HL-60 (cell line): ENCODE measurements around the gene HPS3.

Experiments used
- DNase-seq, 2 experiments: peaks; one replicate each; pipeline ENCODE4 v3.0.0-alpha.2; 2010 to 2020; ENCODE audit warnings: low read depth in 1 of 2, low spot score in 1 of 2
- H3K27ac ChIP-seq: fragments of 250-450 bp; sonication (Bioruptor Pico); replicated peaks from 2 replicates; pipeline ENCODE4 v1.5.1; 2020; ENCODE audit warnings: mild to moderate bottlenecking, moderate library complexity
- H3K27me3 ChIP-seq: fragments of 250-450 bp; sonication (Bioruptor Pico); 2 replicates; pipeline ENCODE4 v1.5.1; 2021; ENCODE audit warnings: mild to moderate bottlenecking, moderate library complexity; ENCODE audit not compliant: insufficient read depth, poor library complexity, severe bottlenecking
- H3K4me3 ChIP-seq: replicated peaks from 2 replicates; pipeline ENCODE4 v1.5.1; 2011; ENCODE audit warnings: mild to moderate bottlenecking, control low read depth, low read length; ENCODE audit not compliant: insufficient read depth
- GABPA ChIP-seq: IDR thresholded peaks from 2 replicates; pipeline ENCODE4 v1.6.1; 2012; ENCODE audit warnings: low read depth
- POLR2AphosphoS5 ChIP-seq: IDR thresholded peaks from 2 replicates; pipeline ENCODE4 v1.6.1; 2012; ENCODE audit warnings: low read depth
- SPI1 ChIP-seq: IDR thresholded peaks from 2 replicates; pipeline ENCODE4 v1.6.1; 2012; ENCODE audit warnings: low read depth, mild to moderate bottlenecking, borderline replicate concordance
- TF ChIP-seq, protein P1 (sequence below): IDR thresholded peaks from one replicate; pipeline ENCODE4 v1.5.1; 2011; ENCODE audit warnings: low read length, control low read depth, inconsistent platforms; ENCODE audit not compliant: insufficient read depth
- TF ChIP-seq, protein P2 (sequence below): IDR thresholded peaks from 2 replicates; pipeline ENCODE4 v1.6.1; 2012; ENCODE audit warnings: low read depth; ENCODE audit not compliant: insufficient replicate concordance

Gene HPS3

DNA sequence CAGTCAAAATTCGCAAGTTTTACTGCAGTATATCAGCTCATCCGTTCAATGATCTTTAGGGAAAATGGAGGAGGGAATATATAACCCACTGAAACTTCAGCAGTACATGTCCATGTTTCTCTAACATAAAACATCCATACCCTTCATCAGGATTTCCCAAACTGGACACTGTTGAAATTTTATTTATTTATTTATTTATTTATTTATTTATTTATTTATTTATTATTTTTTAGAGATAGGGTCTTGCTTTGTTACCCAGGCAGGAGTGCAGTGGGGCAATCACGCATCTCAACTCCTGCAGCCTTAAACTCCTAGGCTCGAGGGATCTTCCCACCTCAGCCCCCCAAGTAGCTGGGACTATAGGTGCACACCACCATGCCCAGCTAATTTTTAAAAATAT is 28.3 kb upstream of the HPS3 start:
- TF ChIP-seq, protein P1, sequence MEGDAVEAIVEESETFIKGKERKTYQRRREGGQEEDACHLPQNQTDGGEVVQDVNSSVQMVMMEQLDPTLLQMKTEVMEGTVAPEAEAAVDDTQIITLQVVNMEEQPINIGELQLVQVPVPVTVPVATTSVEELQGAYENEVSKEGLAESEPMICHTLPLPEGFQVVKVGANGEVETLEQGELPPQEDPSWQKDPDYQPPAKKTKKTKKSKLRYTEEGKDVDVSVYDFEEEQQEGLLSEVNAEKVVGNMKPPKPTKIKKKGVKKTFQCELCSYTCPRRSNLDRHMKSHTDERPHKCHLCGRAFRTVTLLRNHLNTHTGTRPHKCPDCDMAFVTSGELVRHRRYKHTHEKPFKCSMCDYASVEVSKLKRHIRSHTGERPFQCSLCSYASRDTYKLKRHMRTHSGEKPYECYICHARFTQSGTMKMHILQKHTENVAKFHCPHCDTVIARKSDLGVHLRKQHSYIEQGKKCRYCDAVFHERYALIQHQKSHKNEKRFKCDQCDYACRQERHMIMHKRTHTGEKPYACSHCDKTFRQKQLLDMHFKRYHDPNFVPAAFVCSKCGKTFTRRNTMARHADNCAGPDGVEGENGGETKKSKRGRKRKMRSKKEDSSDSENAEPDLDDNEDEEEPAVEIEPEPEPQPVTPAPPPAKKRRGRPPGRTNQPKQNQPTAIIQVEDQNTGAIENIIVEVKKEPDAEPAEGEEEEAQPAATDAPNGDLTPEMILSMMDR, result no peak
- no peak for TF ChIP-seq GABPA
- TF ChIP-seq, protein P2, sequence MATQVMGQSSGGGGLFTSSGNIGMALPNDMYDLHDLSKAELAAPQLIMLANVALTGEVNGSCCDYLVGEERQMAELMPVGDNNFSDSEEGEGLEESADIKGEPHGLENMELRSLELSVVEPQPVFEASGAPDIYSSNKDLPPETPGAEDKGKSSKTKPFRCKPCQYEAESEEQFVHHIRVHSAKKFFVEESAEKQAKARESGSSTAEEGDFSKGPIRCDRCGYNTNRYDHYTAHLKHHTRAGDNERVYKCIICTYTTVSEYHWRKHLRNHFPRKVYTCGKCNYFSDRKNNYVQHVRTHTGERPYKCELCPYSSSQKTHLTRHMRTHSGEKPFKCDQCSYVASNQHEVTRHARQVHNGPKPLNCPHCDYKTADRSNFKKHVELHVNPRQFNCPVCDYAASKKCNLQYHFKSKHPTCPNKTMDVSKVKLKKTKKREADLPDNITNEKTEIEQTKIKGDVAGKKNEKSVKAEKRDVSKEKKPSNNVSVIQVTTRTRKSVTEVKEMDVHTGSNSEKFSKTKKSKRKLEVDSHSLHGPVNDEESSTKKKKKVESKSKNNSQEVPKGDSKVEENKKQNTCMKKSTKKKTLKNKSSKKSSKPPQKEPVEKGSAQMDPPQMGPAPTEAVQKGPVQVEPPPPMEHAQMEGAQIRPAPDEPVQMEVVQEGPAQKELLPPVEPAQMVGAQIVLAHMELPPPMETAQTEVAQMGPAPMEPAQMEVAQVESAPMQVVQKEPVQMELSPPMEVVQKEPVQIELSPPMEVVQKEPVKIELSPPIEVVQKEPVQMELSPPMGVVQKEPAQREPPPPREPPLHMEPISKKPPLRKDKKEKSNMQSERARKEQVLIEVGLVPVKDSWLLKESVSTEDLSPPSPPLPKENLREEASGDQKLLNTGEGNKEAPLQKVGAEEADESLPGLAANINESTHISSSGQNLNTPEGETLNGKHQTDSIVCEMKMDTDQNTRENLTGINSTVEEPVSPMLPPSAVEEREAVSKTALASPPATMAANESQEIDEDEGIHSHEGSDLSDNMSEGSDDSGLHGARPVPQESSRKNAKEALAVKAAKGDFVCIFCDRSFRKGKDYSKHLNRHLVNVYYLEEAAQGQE, result no peak
- no peak for TF ChIP-seq SPI1
- TF ChIP-seq POLR2AphosphoS5, result no peak
- no peak overlapping the region for H3K4me3 ChIP-seq
- DNase-seq, result no peak
- no peaks in the 10 kb centered on the region for H3K27me3 ChIP-seq
- no peak overlapping the region for H3K27ac ChIP-seq

DNA sequence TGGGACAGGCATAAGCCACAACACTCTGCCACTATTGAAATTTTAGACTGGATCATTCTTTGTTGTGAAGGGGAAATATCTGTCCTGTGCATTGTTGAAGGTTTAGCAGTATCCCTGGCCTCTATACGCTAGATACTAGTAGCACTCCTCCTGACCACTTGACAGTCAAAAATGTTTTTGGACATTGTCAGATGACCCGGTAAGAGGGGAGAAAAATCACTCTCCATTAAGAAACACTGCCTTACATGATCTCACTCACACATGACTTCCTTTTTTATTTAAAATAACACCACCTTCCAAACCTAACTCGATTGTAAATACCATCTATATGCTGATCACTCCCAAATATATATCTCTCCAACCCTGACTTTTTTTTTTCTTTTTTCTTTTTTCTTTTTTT is 27.8 kb upstream of the HPS3 start:
- no peak overlapping the region for H3K27ac ChIP-seq
- TF ChIP-seq, protein P1, result no peak
- no peak for TF ChIP-seq GABPA
- TF ChIP-seq, protein P2, result no peak
- TF ChIP-seq SPI1, result no peak
- no peak for TF ChIP-seq POLR2AphosphoS5
- H3K27me3 ChIP-seq, result no peaks in the 10 kb centered on the region
- DNase-seq, result no peak
- no peak overlapping the region for H3K4me3 ChIP-seq

DNA sequence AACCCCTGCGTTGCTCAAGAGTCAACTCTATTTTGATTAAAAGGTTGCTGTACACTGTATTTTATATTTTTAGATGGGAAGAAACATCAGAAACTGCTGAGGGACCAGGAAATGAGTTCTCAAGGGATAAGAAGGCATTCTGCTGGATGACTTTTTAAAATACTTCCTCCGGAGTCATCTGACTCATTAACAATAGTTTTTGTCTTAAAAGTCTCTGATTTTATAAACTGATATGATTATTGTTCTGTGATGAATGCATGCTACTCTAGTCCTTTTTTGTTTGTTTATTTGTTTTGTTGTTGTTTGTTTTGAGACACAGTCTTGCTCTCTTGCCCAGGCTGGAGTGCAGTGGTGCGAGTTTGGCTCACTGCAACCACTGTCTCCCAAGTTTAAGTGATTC is 25.0 kb upstream of the HPS3 start:
- no peaks in the 10 kb centered on the region for H3K27me3 ChIP-seq
- no peak overlapping the region for H3K27ac ChIP-seq
- DNase-seq, result no peak
- TF ChIP-seq, protein P2, result no peak
- TF ChIP-seq, protein P1, result no peak
- TF ChIP-seq GABPA, result no peak
- no peak for TF ChIP-seq POLR2AphosphoS5
- TF ChIP-seq SPI1, result no peak
- H3K4me3 ChIP-seq, result no peak overlapping the region
